Neural cell (in vitro differentiated cells): ENCODE results near the gene KCNA10. TPM values are rescaled to one million over a fixed set of nuclear protein-coding genes. Genes with fewer than 3 reads are reported as not detected.

Source experiments
- H2AFZ ChIP-seq: fragments of 200-600, 300-800 bp; sonication (generic), shearing (Covaris generic); 2 replicates; pipeline ENCODE4 v1.6.0; 2014; ENCODE audit warnings: low read depth, mild to moderate bottlenecking, antibody characterized with exemption, low read length, moderate library complexity
- H3F3A ChIP-seq: fragments of 200-600 bp; shearing (Covaris generic); 2 replicates; pipeline ENCODE4 v1.6.1; 2016; ENCODE audit warnings: mild to moderate bottlenecking, moderate library complexity, mixed read lengths, antibody characterized with exemption, low read length; ENCODE audit not compliant: insufficient read depth, poor library complexity, severe bottlenecking
- H3K27ac ChIP-seq: fragments of 200-600, 300-800 bp; sonication (generic), shearing (Covaris generic); 2 replicates; pipeline ENCODE4 v1.5.1; 2014; ENCODE audit warnings: mild to moderate bottlenecking, low read length, moderate library complexity
- H3K27me3 ChIP-seq: fragments of 300-800, 200-600 bp; sonication (generic), shearing (Covaris generic); 2 replicates; pipeline ENCODE4 v1.6.0; 2014; ENCODE audit warnings: mild to moderate bottlenecking, low read depth, low read length, moderate library complexity; ENCODE audit not compliant: insufficient read depth
- H3K36me3 ChIP-seq: fragments of 300-800, 200-600 bp; sonication (generic), shearing (Covaris generic); 2 replicates; pipeline ENCODE4 v1.5.1; 2014; ENCODE audit warnings: mild to moderate bottlenecking, antibody characterized with exemption, low read length, moderate library complexity; ENCODE audit not compliant: insufficient read depth
- H3K4me2 ChIP-seq: fragments of 300-800, 200-600 bp; sonication (generic), shearing (Covaris generic); 2 replicates; pipeline ENCODE4 v1.6.0; 2014; ENCODE audit warnings: mild to moderate bottlenecking, low read length
- H3K4me3 ChIP-seq: fragments of 300-800, 200-600 bp; sonication (generic), shearing (Covaris generic); 2 replicates; pipeline ENCODE4 v1.5.1; 2014; ENCODE audit warnings: mild to moderate bottlenecking, low read length, moderate library complexity
- H3K79me2 ChIP-seq: fragments of 200-600 bp; shearing (Covaris generic); replicated peaks from 2 replicates; pipeline ENCODE4 v1.6.0; 2014; ENCODE audit warnings: mild to moderate bottlenecking, low read length, moderate library complexity; ENCODE audit not compliant: insufficient read depth
- H3K9ac ChIP-seq: fragments of 300-800, 200-600 bp; sonication (generic), shearing (Covaris generic); 2 replicates; pipeline ENCODE4 v1.6.1; 2016; ENCODE audit warnings: mild to moderate bottlenecking, low read length, mixed read lengths
- H3K9me2 ChIP-seq: fragments of 200-600 bp; shearing (Covaris generic); 2 replicates; pipeline ENCODE4 v1.6.1; 2016; ENCODE audit warnings: mild to moderate bottlenecking, low read length, mixed read lengths; ENCODE audit not compliant: insufficient read depth
- H3K9me3 ChIP-seq: fragments of 200-600, 300-800 bp; sonication (generic), shearing (Covaris generic); 2 replicates; pipeline ENCODE4 v1.6.1; 2016; ENCODE audit warnings: mild to moderate bottlenecking, mixed run types, low read length, moderate library complexity, mixed read lengths
- H4K20me1 ChIP-seq: fragments of 200-600 bp; shearing (Covaris generic); 2 replicates; pipeline ENCODE4 v1.6.1; 2016; ENCODE audit warnings: mild to moderate bottlenecking, mixed run types; ENCODE audit not compliant: insufficient read depth
- EP300 ChIP-seq: fragments of 450-650 bp; conservative IDR thresholded peaks from 2 replicates; pipeline ENCODE4 v1.6.1; 2014; ENCODE audit warnings: antibody characterized with exemption, mild to moderate bottlenecking, moderate library complexity; ENCODE audit not compliant: poor library complexity, severe bottlenecking
- MXI1 ChIP-seq: fragments of 450-650 bp; conservative IDR thresholded peaks from 2 replicates; pipeline ENCODE4 v1.6.1; 2014; ENCODE audit warnings: antibody characterized with exemption, mild to moderate bottlenecking; ENCODE audit not compliant: poor library complexity, severe bottlenecking
- POLR2AphosphoS5 ChIP-seq: IDR thresholded peaks from 2 replicates; pipeline ENCODE4 v1.6.1; 2012
- RAD21 ChIP-seq: fragments of 450-650 bp; conservative IDR thresholded peaks from 2 replicates; pipeline ENCODE4 v1.6.1; 2014; ENCODE audit warnings: antibody characterized with exemption, mild to moderate bottlenecking, moderate library complexity
- SMC3 ChIP-seq: fragments of 450-650 bp; conservative IDR thresholded peaks from 2 replicates; pipeline ENCODE4 v1.6.1; 2014; ENCODE audit warnings: antibody characterized with exemption, mild to moderate bottlenecking, moderate library complexity; ENCODE audit not compliant: poor library complexity
- polyA plus RNA-seq: library from polyadenylated mRNA; depleted of rRNA; stranded (reverse); fragments of >200 nt; gene quantifications from 2 replicates; pipeline ENCODE4 v1.2.3, GENCODE V29; 2014
- TF ChIP-seq, protein P1 (sequence below): fragments of 450-650 bp; IDR thresholded peaks from 2 replicates; pipeline ENCODE4 v1.5.1; 2014; ENCODE audit warnings: antibody characterized with exemption, mild to moderate bottlenecking, moderate library complexity; ENCODE audit not compliant: poor library complexity, severe bottlenecking

Gene KCNA10
- polyA plus RNA-seq, 1 donor from 2014 or later, result not detected

GRCh38 chr1:110471131-110471530, 47.8 kb downstream of the KCNA10 start:
- Histone ChIP-seq H3K9me2 (no peaks in the 10 kb centered on the region), H3K27me3 (no peaks in the 10 kb centered on the region), H3K4me3 (no peak overlapping the region), H2AFZ (no peak overlapping the region), H3K9me3 (no peaks in the 10 kb centered on the region), H4K20me1 (no peaks in the 10 kb centered on the region), H3K9ac (no peak overlapping the region), H3K27ac (no peak overlapping the region), H3F3A (no peaks in the 10 kb centered on the region), H3K79me2 (no peaks in the 10 kb centered on the region), H3K36me3 (no peaks in the 10 kb centered on the region), H3K4me2 (no peak overlapping the region)
- TF ChIP-seq, protein P1, sequence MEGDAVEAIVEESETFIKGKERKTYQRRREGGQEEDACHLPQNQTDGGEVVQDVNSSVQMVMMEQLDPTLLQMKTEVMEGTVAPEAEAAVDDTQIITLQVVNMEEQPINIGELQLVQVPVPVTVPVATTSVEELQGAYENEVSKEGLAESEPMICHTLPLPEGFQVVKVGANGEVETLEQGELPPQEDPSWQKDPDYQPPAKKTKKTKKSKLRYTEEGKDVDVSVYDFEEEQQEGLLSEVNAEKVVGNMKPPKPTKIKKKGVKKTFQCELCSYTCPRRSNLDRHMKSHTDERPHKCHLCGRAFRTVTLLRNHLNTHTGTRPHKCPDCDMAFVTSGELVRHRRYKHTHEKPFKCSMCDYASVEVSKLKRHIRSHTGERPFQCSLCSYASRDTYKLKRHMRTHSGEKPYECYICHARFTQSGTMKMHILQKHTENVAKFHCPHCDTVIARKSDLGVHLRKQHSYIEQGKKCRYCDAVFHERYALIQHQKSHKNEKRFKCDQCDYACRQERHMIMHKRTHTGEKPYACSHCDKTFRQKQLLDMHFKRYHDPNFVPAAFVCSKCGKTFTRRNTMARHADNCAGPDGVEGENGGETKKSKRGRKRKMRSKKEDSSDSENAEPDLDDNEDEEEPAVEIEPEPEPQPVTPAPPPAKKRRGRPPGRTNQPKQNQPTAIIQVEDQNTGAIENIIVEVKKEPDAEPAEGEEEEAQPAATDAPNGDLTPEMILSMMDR, result no peak
- TF ChIP-seq MXI1, result no peak
- no peak for TF ChIP-seq EP300
- TF ChIP-seq SMC3, result no peak
- TF ChIP-seq POLR2AphosphoS5, result no peak
- no peak for TF ChIP-seq RAD21

Other genes starting within 250 kb of the KCNA10 start
- gene RBM15, start 179.8 kb downstream of the KCNA10 start, polyA plus RNA-seq, result 8.1 and 9.0 TPM in 2 replicates
- 0.50 and 1.2 TPM in 2 replicates for gene SLC16A4, start 128.1 kb downstream of the KCNA10 start, polyA plus RNA-seq
- gene LAMTOR5, start 111.5 kb downstream of the KCNA10 start, polyA plus RNA-seq, result 102 and 111 TPM in 2 replicates
- gene PROK1, start 68.0 kb downstream of the KCNA10 start, polyA plus RNA-seq, result 0.54 and 1.5 TPM in 2 replicates
- gene KCNA2, start 87.2 kb upstream of the KCNA10 start, polyA plus RNA-seq, result 3.4 and 4.0 TPM in 2 replicates
- 5.4 and 5.6 TPM in 2 replicates for gene KCNA3, start 155.8 kb upstream of the KCNA10 start, polyA plus RNA-seq